ENCODE measurements around the gene PAX9. TPM values are rescaled to one million over a fixed set of nuclear protein-coding genes. Genes with fewer than 3 reads are reported as not detected.

Gene PAX9
- total RNA-seq, 1 donor from 2014 or later = not detected

- H3K4me3 Mint-ChIP-seq (ENCODE audit: unreplicated experiment) = no peak overlapping the region
- H3K27ac Mint-ChIP-seq (ENCODE audit: unreplicated experiment) = no peak overlapping the region
- H3K36me3 Mint-ChIP-seq (ENCODE audit: low read depth, unreplicated experiment) = no peaks in the 10 kb centered on the region
- DNase-seq (ENCODE audit: low spot score) = no peak
- H3K9me3 Mint-ChIP-seq (ENCODE audit: unreplicated experiment) = no peaks in the 10 kb centered on the region
- peaks cover 4% of the 10 kb centered on the region for H3K4me1 Mint-ChIP-seq (ENCODE audit: unreplicated experiment)
- no peaks in the 10 kb centered on the region for H3K27me3 Mint-ChIP-seq (ENCODE audit: unreplicated experiment)
- TF ChIP-seq, protein P1, sequence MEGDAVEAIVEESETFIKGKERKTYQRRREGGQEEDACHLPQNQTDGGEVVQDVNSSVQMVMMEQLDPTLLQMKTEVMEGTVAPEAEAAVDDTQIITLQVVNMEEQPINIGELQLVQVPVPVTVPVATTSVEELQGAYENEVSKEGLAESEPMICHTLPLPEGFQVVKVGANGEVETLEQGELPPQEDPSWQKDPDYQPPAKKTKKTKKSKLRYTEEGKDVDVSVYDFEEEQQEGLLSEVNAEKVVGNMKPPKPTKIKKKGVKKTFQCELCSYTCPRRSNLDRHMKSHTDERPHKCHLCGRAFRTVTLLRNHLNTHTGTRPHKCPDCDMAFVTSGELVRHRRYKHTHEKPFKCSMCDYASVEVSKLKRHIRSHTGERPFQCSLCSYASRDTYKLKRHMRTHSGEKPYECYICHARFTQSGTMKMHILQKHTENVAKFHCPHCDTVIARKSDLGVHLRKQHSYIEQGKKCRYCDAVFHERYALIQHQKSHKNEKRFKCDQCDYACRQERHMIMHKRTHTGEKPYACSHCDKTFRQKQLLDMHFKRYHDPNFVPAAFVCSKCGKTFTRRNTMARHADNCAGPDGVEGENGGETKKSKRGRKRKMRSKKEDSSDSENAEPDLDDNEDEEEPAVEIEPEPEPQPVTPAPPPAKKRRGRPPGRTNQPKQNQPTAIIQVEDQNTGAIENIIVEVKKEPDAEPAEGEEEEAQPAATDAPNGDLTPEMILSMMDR (IDR thresholded peaks at IDR 0.05; ENCODE audit: unreplicated experiment) = no peak
Measured at GRCh38 chr14:36724162-36724561, 62.5 kb downstream of the PAX9 start.

GRCh38 chr14:36726128-36726527 is 64.5 kb downstream of the PAX9 start:
- no peak overlapping the region for H3K4me3 Mint-ChIP-seq (ENCODE audit: unreplicated experiment)
- no peak for DNase-seq (ENCODE audit: low spot score)
- no peak overlapping the region for H3K27ac Mint-ChIP-seq (ENCODE audit: unreplicated experiment)
- TF ChIP-seq, protein P1 (IDR thresholded peaks at IDR 0.05; ENCODE audit: unreplicated experiment) = no peak
- no peaks in the 10 kb centered on the region for H3K27me3 Mint-ChIP-seq (ENCODE audit: unreplicated experiment)
- no peaks in the 10 kb centered on the region for H3K36me3 Mint-ChIP-seq (ENCODE audit: low read depth, unreplicated experiment)
- peaks cover 4% of the 10 kb centered on the region for H3K4me1 Mint-ChIP-seq (ENCODE audit: unreplicated experiment)
- H3K9me3 Mint-ChIP-seq (ENCODE audit: unreplicated experiment) = no peaks in the 10 kb centered on the region

Other genes with a start within 250 kb of the PAX9 start
- not detected for gene NKX2-1, start 141.6 kb upstream of the PAX9 start, total RNA-seq (ENCODE audit: unreplicated experiment)
- not detected for gene NKX2-8, start 79.2 kb upstream of the PAX9 start, total RNA-seq (ENCODE audit: unreplicated experiment)